ENCODE measurements around the gene SLC23A2.

- TF ChIP-seq ZNF558 (tag by site-specific recombination; IDR thresholded peaks at IDR 0.05), result no peak
- TF ChIP-seq ZNF138 (tag by site-specific recombination; IDR thresholded peaks at IDR 0.05; ENCODE audit: borderline replicate concordance), result no peak
- no peak for TF ChIP-seq KLF10 (tag by site-specific recombination; IDR thresholded peaks at IDR 0.05)
- no peak for TF ChIP-seq BCL11A (tag by site-specific recombination; IDR thresholded peaks at IDR 0.05; ENCODE audit: low read depth)
- no peak for TF ChIP-seq ZNF292 (tag by site-specific recombination; IDR thresholded peaks at IDR 0.05; ENCODE audit: borderline replicate concordance, low read depth)
- TF ChIP-seq ZNF416 (tag by site-specific recombination; IDR thresholded peaks at IDR 0.05), result no peak
- no peak for TF ChIP-seq GLIS2 (tag by site-specific recombination; IDR thresholded peaks at IDR 0.05)
- no peak for TF ChIP-seq ZNF16 (tag by site-specific recombination; IDR thresholded peaks at IDR 0.05; ENCODE audit: low read depth)
- no peak for TF ChIP-seq CTCF (tag by site-specific recombination; IDR thresholded peaks at IDR 0.05)
- no peak for TF ChIP-seq PATZ1 (tag by site-specific recombination; IDR thresholded peaks at IDR 0.05)
- TF ChIP-seq ZNF747 (tag by site-specific recombination; IDR thresholded peaks at IDR 0.05), result no peak
- no peak for TF ChIP-seq EGR2 (tag by site-specific recombination; IDR thresholded peaks at IDR 0.05; ENCODE audit: low read depth)
- TF ChIP-seq ZNF23 (tag by site-specific recombination; IDR thresholded peaks at IDR 0.05; ENCODE audit: borderline replicate concordance), result no peak
- no peak for TF ChIP-seq ZNF19 (tag by site-specific recombination; IDR thresholded peaks at IDR 0.05; ENCODE audit: low read depth)
Measured at GRCh38 chr20:4901031-4901818, 100.1 kb downstream of the SLC23A2 start.

Measured in HEK293 (cell line).